Measurements from ENCODE around the gene MIA.
"Not testable (repeated sequence)": the region's sequence is repeated elsewhere in the genome, so short reads cannot be mapped to it uniquely, and the experiment has no call there.

MIA gene

GRCh38 chr19:40808497-40808896, 33.2 kb downstream of the MIA start:
- no peak for DNase-seq (ENCODE audit: low read depth)
- no peak overlapping the region for H3K4me3 ChIP-seq (ENCODE audit: low read depth, low read length)
- TF ChIP-seq CTCF (IDR thresholded peaks at IDR 0.05; ENCODE audit: insufficient read depth, low read depth, low read length, missing control alignments), result no peak

- no peak for DNase-seq (ENCODE audit: low read depth)
- TF ChIP-seq CTCF (IDR thresholded peaks at IDR 0.05; ENCODE audit: insufficient read depth, low read depth, low read length, missing control alignments), result no peak
- H3K4me3 ChIP-seq (ENCODE audit: low read depth, low read length), result no peak overlapping the region
Measured at GRCh38 chr19:40809358-40810086, 34.2 kb downstream of the MIA start.

GRCh38 chr19:40810160-40810559, 34.8 kb downstream of the MIA start:
- no peak overlapping the region for H3K4me3 ChIP-seq (ENCODE audit: low read depth, low read length)
- no peak for DNase-seq (ENCODE audit: low read depth)
- no peak for TF ChIP-seq CTCF (IDR thresholded peaks at IDR 0.05; ENCODE audit: insufficient read depth, low read depth, low read length, missing control alignments)

GRCh38 chr19:40810649-40811408, 35.5 kb downstream of the MIA start:
- peak; percentile 66 for DNase-seq (ENCODE audit: low read depth)
- H3K4me3 ChIP-seq (ENCODE audit: low read depth, low read length), result peak overlapping the region; percentile 45

- TF ChIP-seq CTCF (IDR thresholded peaks at IDR 0.05; ENCODE audit: insufficient read depth, low read depth, low read length, missing control alignments), result no peak
- peak overlapping the region; percentile 29 for H3K4me3 ChIP-seq (ENCODE audit: low read depth, low read length)
- DNase-seq (ENCODE audit: low read depth), result no peak
Measured at GRCh38 chr19:40811478-40812341, 36.4 kb downstream of the MIA start.

- not testable (repeated sequence) for DNase-seq (ENCODE audit: low read depth)
Measured at GRCh38 chr19:40812571-40812970, 37.2 kb downstream of the MIA start.

GRCh38 chr19:40813182-40813581, 37.9 kb downstream of the MIA start:
- no peak for DNase-seq (ENCODE audit: low read depth)
- H3K4me3 ChIP-seq (ENCODE audit: low read depth, low read length), result no peak overlapping the region
- TF ChIP-seq CTCF (IDR thresholded peaks at IDR 0.05; ENCODE audit: insufficient read depth, low read depth, low read length, missing control alignments), result no peak

More at GRCh38 chr19:40812571-40812970, 37.2 kb downstream of the MIA start:
- H3K4me3 ChIP-seq (ENCODE audit: low read depth, low read length), result not testable (repeated sequence)

All from GM12865 (cell line).